ENCODE measurements around the gene ALLC. TPM values are rescaled to one million over a fixed set of nuclear protein-coding genes. Genes with fewer than 3 reads are reported as not detected.

The ALLC gene
- total and polyA plus RNA-seq, 8 donors, result not detected

DNA sequence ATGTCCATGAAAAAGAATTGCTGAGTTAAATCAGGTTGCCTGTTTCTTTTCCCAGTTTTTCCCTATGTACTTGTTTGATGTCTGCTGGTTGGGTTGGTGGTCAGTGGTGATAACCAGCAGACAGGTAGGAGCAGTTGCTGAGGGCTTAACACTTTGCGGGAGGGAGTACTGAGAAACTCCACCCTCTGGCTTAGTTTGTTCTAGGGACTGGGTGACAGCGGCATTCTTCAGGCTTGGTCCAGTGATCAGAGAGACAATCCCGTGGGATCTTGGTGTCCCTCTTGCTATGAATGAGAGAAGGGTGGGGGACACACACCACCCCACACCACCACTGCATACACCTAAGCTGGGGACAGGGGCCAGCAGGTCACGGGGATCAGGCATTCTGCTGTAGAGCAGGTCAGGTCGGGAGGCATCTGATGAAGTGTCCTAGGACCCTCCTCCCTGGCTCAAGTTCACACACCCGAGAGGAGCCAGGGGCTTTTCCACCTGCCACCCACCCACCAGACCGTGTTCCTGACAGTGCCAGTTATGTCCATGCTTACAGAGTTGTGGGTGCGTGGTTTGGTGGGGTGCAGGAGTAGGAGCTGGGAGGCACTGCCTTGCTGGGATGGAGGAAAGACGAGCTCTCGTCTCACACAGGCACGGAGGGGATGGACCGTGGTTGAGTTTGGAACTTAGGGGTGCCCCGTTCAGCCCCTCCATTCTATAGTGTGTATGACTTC, 21.3 kb upstream of the ALLC start:
- no peaks in the 10 kb centered on the region for H3K36me3 ChIP-seq
- TF ChIP-seq, protein P1, sequence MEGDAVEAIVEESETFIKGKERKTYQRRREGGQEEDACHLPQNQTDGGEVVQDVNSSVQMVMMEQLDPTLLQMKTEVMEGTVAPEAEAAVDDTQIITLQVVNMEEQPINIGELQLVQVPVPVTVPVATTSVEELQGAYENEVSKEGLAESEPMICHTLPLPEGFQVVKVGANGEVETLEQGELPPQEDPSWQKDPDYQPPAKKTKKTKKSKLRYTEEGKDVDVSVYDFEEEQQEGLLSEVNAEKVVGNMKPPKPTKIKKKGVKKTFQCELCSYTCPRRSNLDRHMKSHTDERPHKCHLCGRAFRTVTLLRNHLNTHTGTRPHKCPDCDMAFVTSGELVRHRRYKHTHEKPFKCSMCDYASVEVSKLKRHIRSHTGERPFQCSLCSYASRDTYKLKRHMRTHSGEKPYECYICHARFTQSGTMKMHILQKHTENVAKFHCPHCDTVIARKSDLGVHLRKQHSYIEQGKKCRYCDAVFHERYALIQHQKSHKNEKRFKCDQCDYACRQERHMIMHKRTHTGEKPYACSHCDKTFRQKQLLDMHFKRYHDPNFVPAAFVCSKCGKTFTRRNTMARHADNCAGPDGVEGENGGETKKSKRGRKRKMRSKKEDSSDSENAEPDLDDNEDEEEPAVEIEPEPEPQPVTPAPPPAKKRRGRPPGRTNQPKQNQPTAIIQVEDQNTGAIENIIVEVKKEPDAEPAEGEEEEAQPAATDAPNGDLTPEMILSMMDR (IDR thresholded peaks at IDR 0.05), result no peak
- TF ChIP-seq POLR2A (IDR thresholded peaks at IDR 0.05) (no peak), EP300 (IDR thresholded peaks at IDR 0.05) (no peak), POLR2AphosphoS5 (IDR thresholded peaks at IDR 0.05) (no peak)
- H3K27ac ChIP-seq, result no peak overlapping the region
- peak in 1 of 2 donors; percentile 11 for DNase-seq
- intact Hi-C loops (cut with DNase I; ENCODE audit: low total_unique reads), result no loop called here
- H3K4me3 ChIP-seq, result no peak overlapping the region
- peaks cover 0 to 5% (median 5%) of the 10 kb centered on the region in 3 donors for H3K27me3 ChIP-seq
- H3K4me1 ChIP-seq, result no peaks in the 10 kb centered on the region
- 71 to 84% (median 80%) methylated on average over 12 to 13 of the region's 13 CpGs for WGBS, 5 donors
- no peaks in the 10 kb centered on the region for H3K9me3 ChIP-seq

DNA sequence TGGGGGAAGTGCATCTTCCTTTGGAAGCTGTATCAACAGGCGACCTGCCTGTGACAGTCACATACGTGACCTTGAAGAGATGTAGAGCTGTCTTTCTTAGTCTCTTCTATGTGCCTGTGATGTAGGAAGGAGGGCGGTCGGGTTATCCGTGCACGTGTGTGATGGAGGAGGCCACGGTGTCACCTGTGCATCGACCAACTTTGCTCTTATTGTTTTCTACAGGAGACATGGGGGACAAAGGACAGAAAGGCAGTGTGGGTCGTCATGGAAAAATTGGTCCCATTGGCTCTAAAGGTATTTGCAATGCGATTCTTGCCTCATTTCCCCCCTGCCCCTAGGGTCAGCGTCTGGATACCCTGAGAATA, 20.7 kb upstream of the ALLC start:
- TF ChIP-seq, protein P1 (IDR thresholded peaks at IDR 0.05), result no peak
- TF ChIP-seq POLR2A (IDR thresholded peaks at IDR 0.05), result no peak
- no peak for TF ChIP-seq EP300 (IDR thresholded peaks at IDR 0.05)
- TF ChIP-seq POLR2AphosphoS5 (IDR thresholded peaks at IDR 0.05), result no peak
- H3K9me3 ChIP-seq, result no peaks in the 10 kb centered on the region
- intact Hi-C loops (cut with DNase I; ENCODE audit: low total_unique reads), result no loop called here
- 81 to 87% (median 83%) methylated on average over 11 of the region's 11 CpGs for WGBS, 5 donors
- H3K4me3 ChIP-seq, result no peak overlapping the region
- H3K36me3 ChIP-seq, result no peaks in the 10 kb centered on the region
- peaks cover 0 to 5% (median 5%) of the 10 kb centered on the region in 3 donors for H3K27me3 ChIP-seq
- H3K4me1 ChIP-seq, result no peaks in the 10 kb centered on the region
- peak in 1 of 2 donors; percentile 9 for DNase-seq
- no peak overlapping the region for H3K27ac ChIP-seq

DNA sequence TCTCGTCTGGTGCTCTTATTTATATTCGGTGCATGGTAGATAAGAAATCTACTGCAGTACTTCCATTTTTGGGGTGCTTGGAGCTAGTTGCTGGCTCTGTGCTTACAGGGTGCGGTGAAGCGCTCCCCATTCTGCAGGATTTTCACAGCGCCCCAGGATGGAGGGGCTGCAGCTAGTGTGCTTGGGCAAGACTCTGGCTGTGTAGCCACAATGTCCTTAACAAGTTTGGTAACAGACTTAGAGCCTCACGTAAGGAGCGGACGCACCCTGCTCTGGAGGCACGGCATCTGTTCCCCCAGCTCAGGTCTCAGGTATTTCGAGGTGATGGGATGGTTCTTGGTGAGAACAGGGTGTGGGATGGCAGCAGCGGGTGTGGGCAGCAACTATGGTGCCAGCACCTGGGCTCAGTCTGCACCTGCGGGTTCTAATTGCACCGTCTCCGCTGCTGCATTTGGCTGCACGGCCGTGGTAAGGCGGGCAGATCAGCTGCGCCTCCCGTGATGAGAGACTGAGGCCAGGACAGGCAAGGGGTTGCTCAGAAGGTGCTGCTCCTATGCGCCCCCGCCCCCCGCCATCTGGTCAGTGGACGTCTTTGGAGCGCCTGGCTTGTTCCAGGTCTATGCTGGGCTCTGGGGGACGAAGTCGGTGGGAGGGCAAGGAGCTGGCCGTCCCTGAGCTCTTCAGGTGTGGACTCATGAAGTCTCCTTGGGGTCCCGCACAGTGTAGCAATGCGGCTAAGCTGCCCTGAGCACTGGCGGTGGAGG, 20.1 kb upstream of the ALLC start:
- Histone ChIP-seq H3K4me1 (no peaks in the 10 kb centered on the region), H3K9me3 (no peaks in the 10 kb centered on the region), H3K27ac (no peak overlapping the region), H3K27me3 (peaks cover 0 to 5% (median 5%) of the 10 kb centered on the region in 3 donors), H3K4me3 (no peak overlapping the region), H3K36me3 (no peaks in the 10 kb centered on the region)
- intact Hi-C loops (cut with DNase I; ENCODE audit: low total_unique reads), result no loop called here
- 85 to 92% (median 91%) methylated on average over 7 to 30 of the region's 30 CpGs for WGBS, 5 donors
- peak in 1 of 2 donors; percentile 24 for DNase-seq
- TF ChIP-seq POLR2AphosphoS5 (IDR thresholded peaks at IDR 0.05) (no peak), EP300 (IDR thresholded peaks at IDR 0.05) (no peak), POLR2A (IDR thresholded peaks at IDR 0.05) (no peak)
- TF ChIP-seq, protein P1 (IDR thresholded peaks at IDR 0.05), result no peak

DNA sequence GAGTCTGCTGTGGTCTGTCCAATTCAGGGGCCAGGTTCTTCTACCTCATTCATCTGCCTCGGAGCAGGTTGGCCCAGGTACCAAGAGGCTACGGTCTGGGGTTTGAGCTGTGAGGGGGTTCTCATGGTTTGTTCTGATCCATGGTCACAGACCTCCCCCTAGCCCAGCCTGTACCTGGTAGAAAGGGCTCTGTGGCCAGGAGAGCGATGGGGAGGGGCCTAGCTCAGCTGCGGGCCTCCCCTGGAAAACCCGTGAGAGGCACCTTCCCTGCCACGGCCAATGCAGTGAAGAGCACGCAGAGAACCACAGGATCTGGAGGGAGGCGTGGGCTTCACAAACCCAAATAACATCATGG, 19.6 kb upstream of the ALLC start:
- Histone ChIP-seq H3K4me1 (no peaks in the 10 kb centered on the region), H3K36me3 (no peaks in the 10 kb centered on the region), H3K27me3 (peaks cover 0 to 5% (median 5%) of the 10 kb centered on the region in 3 donors), H3K27ac (no peak overlapping the region), H3K9me3 (no peaks in the 10 kb centered on the region), H3K4me3 (no peak overlapping the region)
- peak in 1 of 2 donors; percentile 10 for DNase-seq
- intact Hi-C loops (cut with DNase I; ENCODE audit: low total_unique reads), result no loop called here
- WGBS, 5 donors, result 79 to 86% (median 84%) methylated on average over 4 to 8 of the region's 8 CpGs
- TF ChIP-seq, protein P1 (IDR thresholded peaks at IDR 0.05), result no peak
- TF ChIP-seq POLR2A (IDR thresholded peaks at IDR 0.05) (no peak), POLR2AphosphoS5 (IDR thresholded peaks at IDR 0.05) (no peak), EP300 (IDR thresholded peaks at IDR 0.05) (no peak)
